Calu3 (cell line): ENCODE measurements around the gene SLC22A8. TPM values are rescaled to one million over a fixed set of nuclear protein-coding genes. Genes with fewer than 3 reads are reported as not detected.

ENCODE experiments used
- BruUV-seq: library from RNA; stranded (reverse); fragments of 400-500 nt; replicated peaks from 2 replicates; lab custom pipeline; 2021; lab: Mats Ljungman, UMichigan
- CTCF ChIA-PET: fragments of 300-600 bp; sonication (Branson Sonifier 250); formaldehyde crosslinking; loops from one replicate; lab custom pipeline; 2022; ENCODE audit warnings: antibody characterized with exemption; lab: Charles Lee
- DNase-seq: peaks from one replicate; pipeline ENCODE4 v3.0.0; 2022
- H3K27ac Mint-ChIP-seq: one replicate; pipeline ENCODE4 v1.8.0; 2022; ENCODE audit warnings: mixed read lengths; ENCODE audit not compliant: unreplicated experiment
- H3K27me3 Mint-ChIP-seq: one replicate; pipeline ENCODE4 v1.8.0; 2022; ENCODE audit warnings: mixed read lengths; ENCODE audit not compliant: unreplicated experiment
- H3K36me3 Mint-ChIP-seq: one replicate; pipeline ENCODE4 v1.8.0; 2022; ENCODE audit warnings: mild to moderate bottlenecking, moderate library complexity, mixed read lengths; ENCODE audit not compliant: insufficient read depth, unreplicated experiment
- H3K4me1 Mint-ChIP-seq: one replicate; pipeline ENCODE4 v1.8.0; 2022; ENCODE audit warnings: mild to moderate bottlenecking, low read depth, mixed read lengths; ENCODE audit not compliant: unreplicated experiment
- H3K4me3 Mint-ChIP-seq: one replicate; pipeline ENCODE4 v1.8.0; 2022; ENCODE audit warnings: mild to moderate bottlenecking, low read depth, moderate library complexity, mixed read lengths; ENCODE audit not compliant: unreplicated experiment
- H3K9me3 Mint-ChIP-seq: one replicate; pipeline ENCODE4 v1.8.0; 2022; ENCODE audit warnings: low read depth, mixed read lengths; ENCODE audit not compliant: unreplicated experiment
- intact Hi-C: fragments of 100-400 bp; cut with micrococcal nuclease; formaldehyde crosslinking; loops from one replicate; pipeline ENCODE4 v1.10.0; 2022; ENCODE audit not compliant: unreplicated experiment
- total RNA-seq: library from RNA; stranded (reverse); gene quantifications from 2 replicates; pipeline ENCODE4 v1.2.3, GENCODE V29; 2022
- TF ChIP-seq, protein P1 (sequence below): fragments of 200-600 bp; IDR thresholded peaks from one replicate; pipeline ENCODE4 v1.8.0; 2022; ENCODE audit warnings: antibody characterized with exemption; ENCODE audit not compliant: unreplicated experiment

The SLC22A8 gene
- total RNA-seq, 1 experiment from 2014 or later: not detected

DNA sequence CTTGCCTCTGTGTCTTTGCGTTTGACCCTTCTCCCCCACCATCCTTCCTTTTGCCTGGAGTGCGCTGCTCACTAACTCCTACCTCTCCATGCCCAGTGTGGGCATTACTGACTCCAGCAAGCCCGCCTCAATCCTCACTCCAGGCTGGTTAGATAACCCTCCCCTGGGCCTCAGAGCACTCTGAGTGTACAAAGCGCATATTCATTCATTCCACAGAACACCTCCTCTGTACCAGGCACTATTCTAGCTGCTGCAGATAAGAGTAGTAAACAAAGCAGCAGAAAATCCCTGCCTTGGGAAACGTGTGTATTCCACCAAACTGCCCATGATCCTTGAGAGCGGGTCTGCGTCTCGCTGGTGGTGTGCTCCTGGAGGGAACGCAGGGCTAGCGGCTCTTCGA, 3.2 kb downstream of the SLC22A8 start:
- Mint-ChIP-seq H3K4me3 (no peak overlapping the region), H3K27ac (no peak overlapping the region), H3K27me3 (peaks cover 88% of the 10 kb centered on the region), H3K36me3 (no peaks in the 10 kb centered on the region), H3K4me1 (no peaks in the 10 kb centered on the region), H3K9me3 (no peaks in the 10 kb centered on the region)
- TF ChIP-seq, protein P1, sequence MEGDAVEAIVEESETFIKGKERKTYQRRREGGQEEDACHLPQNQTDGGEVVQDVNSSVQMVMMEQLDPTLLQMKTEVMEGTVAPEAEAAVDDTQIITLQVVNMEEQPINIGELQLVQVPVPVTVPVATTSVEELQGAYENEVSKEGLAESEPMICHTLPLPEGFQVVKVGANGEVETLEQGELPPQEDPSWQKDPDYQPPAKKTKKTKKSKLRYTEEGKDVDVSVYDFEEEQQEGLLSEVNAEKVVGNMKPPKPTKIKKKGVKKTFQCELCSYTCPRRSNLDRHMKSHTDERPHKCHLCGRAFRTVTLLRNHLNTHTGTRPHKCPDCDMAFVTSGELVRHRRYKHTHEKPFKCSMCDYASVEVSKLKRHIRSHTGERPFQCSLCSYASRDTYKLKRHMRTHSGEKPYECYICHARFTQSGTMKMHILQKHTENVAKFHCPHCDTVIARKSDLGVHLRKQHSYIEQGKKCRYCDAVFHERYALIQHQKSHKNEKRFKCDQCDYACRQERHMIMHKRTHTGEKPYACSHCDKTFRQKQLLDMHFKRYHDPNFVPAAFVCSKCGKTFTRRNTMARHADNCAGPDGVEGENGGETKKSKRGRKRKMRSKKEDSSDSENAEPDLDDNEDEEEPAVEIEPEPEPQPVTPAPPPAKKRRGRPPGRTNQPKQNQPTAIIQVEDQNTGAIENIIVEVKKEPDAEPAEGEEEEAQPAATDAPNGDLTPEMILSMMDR: no peak
- DNase-seq: no peak
- CTCF ChIA-PET: no interaction called here
- intact Hi-C loops: no loop called here
- BruUV-seq: no TSS peak

DNA sequence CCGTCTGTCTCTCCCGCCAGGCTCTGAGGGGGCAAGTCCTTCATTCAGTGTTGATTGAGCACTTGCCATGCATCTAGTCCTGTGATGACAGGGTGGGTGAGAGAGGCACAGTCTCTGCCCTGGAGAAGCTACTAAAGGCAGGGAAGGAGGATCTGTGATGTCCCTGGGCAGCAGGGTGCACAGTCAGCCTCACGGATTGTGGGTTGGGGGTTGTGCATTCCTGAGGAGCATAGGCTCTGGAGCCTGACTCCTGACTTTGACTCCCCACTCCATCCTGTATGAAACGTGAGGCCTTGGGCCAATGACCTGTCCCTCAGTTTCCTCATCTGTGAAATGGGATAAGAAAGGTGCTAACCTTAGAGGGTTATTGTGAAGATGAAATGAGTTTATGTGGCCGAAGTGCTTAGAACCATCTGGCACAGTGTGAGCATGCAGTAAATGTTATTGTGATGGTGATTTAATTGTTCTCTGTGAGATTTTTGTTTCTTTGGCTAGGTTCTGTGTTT, 4.7 kb downstream of the SLC22A8 start:
- DNase-seq: no peak
- Mint-ChIP-seq H3K4me1 (no peaks in the 10 kb centered on the region), H3K36me3 (no peaks in the 10 kb centered on the region), H3K27me3 (peaks cover 89% of the 10 kb centered on the region), H3K27ac (no peak overlapping the region), H3K9me3 (no peaks in the 10 kb centered on the region), H3K4me3 (no peak overlapping the region)
- TF ChIP-seq, protein P1: no peak
- intact Hi-C loops: no loop called here
- CTCF ChIA-PET: no interaction called here
- BruUV-seq: no TSS peak

DNA sequence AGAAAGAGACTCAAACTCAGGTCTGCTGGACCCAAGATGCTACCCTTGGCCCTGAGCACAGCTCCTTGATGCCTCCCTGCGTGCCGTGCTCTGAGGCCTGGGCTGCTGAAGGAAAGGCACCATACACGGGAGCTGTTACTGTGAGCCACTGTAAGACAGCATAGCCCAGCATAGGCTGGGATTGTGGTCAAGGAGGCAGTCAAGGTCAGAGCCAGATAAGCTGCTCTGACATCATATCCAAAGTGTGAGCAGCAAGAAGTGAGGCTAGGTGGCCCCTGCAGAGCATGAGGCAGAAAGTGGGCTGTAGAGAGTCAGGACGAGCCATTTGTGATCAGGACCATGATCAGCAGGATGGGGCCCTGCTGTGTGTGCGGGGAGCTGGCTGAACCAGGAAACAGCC, 7.7 kb downstream of the SLC22A8 start:
- H3K36me3 Mint-ChIP-seq: no peaks in the 10 kb centered on the region
- no peaks in the 10 kb centered on the region for H3K4me1 Mint-ChIP-seq
- no peaks in the 10 kb centered on the region for H3K9me3 Mint-ChIP-seq
- CTCF ChIA-PET: no interaction called here
- DNase-seq: no peak
- BruUV-seq: no TSS peak
- H3K4me3 Mint-ChIP-seq: no peak overlapping the region
- no peak overlapping the region for H3K27ac Mint-ChIP-seq
- intact Hi-C loops: no loop called here
- H3K27me3 Mint-ChIP-seq: peaks cover 87% of the 10 kb centered on the region
- TF ChIP-seq, protein P1: no peak

DNA sequence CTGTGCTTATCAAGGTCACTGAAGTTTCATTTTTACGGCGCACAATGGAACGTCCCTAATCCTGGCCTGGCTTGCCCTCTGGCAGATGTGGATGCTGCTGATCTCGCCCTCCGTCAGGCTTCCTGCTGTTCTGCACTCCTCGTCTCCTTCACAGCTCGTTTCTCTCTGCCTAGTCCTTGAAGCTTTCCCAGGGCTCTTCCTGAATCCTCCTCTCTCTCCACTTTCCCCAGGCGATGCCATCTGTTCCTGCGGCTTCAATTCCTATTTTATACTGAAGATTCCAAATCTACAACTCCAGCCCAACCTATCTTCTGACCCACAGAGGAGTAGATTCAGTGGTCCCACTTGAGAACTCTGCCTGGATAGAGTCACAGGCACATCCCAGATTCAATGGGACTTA, 14.2 kb downstream of the SLC22A8 start:
- CTCF ChIA-PET: interaction anchor here (1.0 kb wide), 1 partner anchor 8 kb away, joined by 3 read pairs; no protein-coding TSS in a partner anchor
- H3K9me3 Mint-ChIP-seq: no peaks in the 10 kb centered on the region
- intact Hi-C loops: no loop called here
- DNase-seq: no peak
- TF ChIP-seq, protein P1: no peak
- H3K4me3 Mint-ChIP-seq: no peak overlapping the region
- no TSS peak for BruUV-seq
- no peaks in the 10 kb centered on the region for H3K36me3 Mint-ChIP-seq
- H3K4me1 Mint-ChIP-seq: no peaks in the 10 kb centered on the region
- H3K27ac Mint-ChIP-seq: no peak overlapping the region
- peaks cover 72% of the 10 kb centered on the region for H3K27me3 Mint-ChIP-seq
